Stomach (tissue), 9 donors: ENCODE data around the gene RSPH4A. TPM values are rescaled to one million over a fixed set of nuclear protein-coding genes. Genes with fewer than 3 reads are reported as not detected.

Experiments
- DNase-seq, 2 donors: peaks; one replicate each; pipeline versions ENCODE4 v3.0.0 to v3.0.0-alpha.2; 2013 to 2019
- H3K27ac ChIP-seq, 5 donors: fragments of 200-600 bp in 4 of 5; sonication (generic) in 4 of 5; one replicate each; pipeline ENCODE4 v1.5.1; 2013 to 2019; ENCODE audit warnings: mild to moderate bottlenecking in 1 of 5, moderate library complexity in 1 of 5
- H3K27me3 ChIP-seq, 3 donors: fragments of 200-600 bp; sonication (generic); one replicate each; pipeline ENCODE4 v1.5.1; 2017 to 2019; ENCODE audit warnings: mixed run types in 1 of 3
- H3K36me3 ChIP-seq, 4 donors: fragments of 200-600 bp; sonication (generic); 1 replicate in 3 of 4; 2 replicates in 1 of 4; pipeline ENCODE4 v1.5.1; 2016 to 2019
- H3K4me1 ChIP-seq, 4 donors: fragments of 200-600 bp; sonication (generic); one replicate each; pipeline ENCODE4 v1.5.1; 2016 to 2019
- H3K4me3 ChIP-seq, 4 donors: fragments of 200-600 bp; sonication (generic) in 3 of 4; one replicate each; pipeline ENCODE4 v1.5.1; 2016 to 2019; ENCODE audit warnings: mild to moderate bottlenecking in 1 of 4
- H3K9me3 ChIP-seq, 4 donors: fragments of 200-600 bp; sonication (generic); one replicate each; pipeline ENCODE4 v1.5.1; 2016 to 2019
- CTCF ChIP-seq, 7 experiments: fragments of 450-650 bp in 4 of 7; fragments of 200-600 bp in 3 of 7; sonication (generic) in 3 of 7; IDR thresholded peaks; one replicate each; pipeline ENCODE4 v1.5.1; 2016 to 2019; ENCODE audit warnings: antibody characterized with exemption in 7 of 7, control low read depth in 2 of 7, mild to moderate bottlenecking in 1 of 7
- EP300 ChIP-seq: sonication (generic); formaldehyde crosslinking; IDR thresholded peaks from one replicate; pipeline ENCODE4 v1.6.1; 2017; ENCODE audit warnings: antibody characterized with exemption
- POLR2A ChIP-seq, 4 donors: fragments of 450-650 bp; IDR thresholded peaks; one replicate each; pipeline ENCODE4 v1.6.1; 2016; ENCODE audit warnings: antibody characterized with exemption in 4 of 4, control low read depth in 2 of 4, mild to moderate bottlenecking in 1 of 4, moderate library complexity in 1 of 4
- POLR2AphosphoS5 ChIP-seq, 3 donors: sonication (generic); formaldehyde crosslinking; IDR thresholded peaks; one replicate each; pipeline ENCODE4 v1.6.1; 2016; ENCODE audit warnings: antibody characterized with exemption in 3 of 3
- WGBS, 5 donors: extraction: QIAGEN DNeasy Blood & Tissue Kit in 3 of 5; methylation state at CpG; one replicate each; pipeline versions ENCODE4 v1.1.5 to v1.1.7; 2013 to 2018; 5-methylcytosine and 5-hydroxymethylcytosine counted together
- intact Hi-C: fragments of 100-400 bp; cut with DNase I; formaldehyde crosslinking; loops from one replicate; pipeline ENCODE4 v1.15.1; 2023; ENCODE audit warnings: low total_unique reads
- polyA plus RNA-seq, 3 donors: library from polyadenylated mRNA; stranded (reverse); fragments of 200-250 nt; gene quantifications; one replicate each; pipeline ENCODE4 v1.2.3, GENCODE V29; 2013
- total RNA-seq, 5 donors: library from RNA; depleted of rRNA; stranded (reverse); fragments of >200 nt; gene quantifications; one replicate each; pipeline versions ENCODE4 v1.1.0 to v1.2.3, GENCODE V29; 2014 to 2016
- donor health status: healthy with polysubstance abuse.
- donor health status: Bipolar disorder and iron deficiency.
- donor health status: healthy.

Gene RSPH4A
- total and polyA plus RNA-seq, 8 donors: under 0.01 to 5.3 (median 0.25) TPM; not detected in 2

GRCh38 chr6:116571683-116572000 lies 44.6 kb upstream of the RSPH4A start:
- H3K36me3 ChIP-seq: peaks cover 0 to 20% (median 20%) of the 10 kb centered on the region in 4 donors
- H3K27me3 ChIP-seq: no peaks in the 10 kb centered on the region
- peak overlapping the region; percentile 73 to 81 (median 76) for H3K4me3 ChIP-seq
- intact Hi-C loops: no loop called here
- H3K9me3 ChIP-seq: no peaks in the 10 kb centered on the region
- H3K27ac ChIP-seq: peak overlapping the region; percentile 86 to 93 (median 92)
- 0% methylated on average over 11 to 12 of the region's 12 CpGs for WGBS, 5 donors
- no peak for DNase-seq
- H3K4me1 ChIP-seq: peaks cover 24 to 51% (median 28%) of the 10 kb centered on the region in 4 donors
- TF ChIP-seq CTCF (IDR thresholded peaks at IDR 0.05): no peak
- TF ChIP-seq POLR2A (IDR thresholded peaks at IDR 0.05): no peak
- no peak for TF ChIP-seq POLR2AphosphoS5 (IDR thresholded peaks at IDR 0.05)
- TF ChIP-seq EP300: no peak

- Histone ChIP-seq H3K4me1 (peaks cover 24 to 56% (median 28%) of the 10 kb centered on the region in 4 donors), H3K9me3 (no peaks in the 10 kb centered on the region), H3K27ac (peak overlapping the region in 4 of 5 donors; percentile 92 to 93 (median 92)), H3K27me3 (no peaks in the 10 kb centered on the region), H3K4me3 (peak overlapping the region; percentile 73 to 81 (median 76)), H3K36me3 (peaks cover 0 to 25% (median 24%) of the 10 kb centered on the region in 4 donors)
- DNase-seq: peak; percentile 34 to 69
- intact Hi-C loops: no loop called here
- TF ChIP-seq POLR2AphosphoS5 (IDR thresholded peaks at IDR 0.05): no peak
- no peak for TF ChIP-seq POLR2A (IDR thresholded peaks at IDR 0.05)
- TF ChIP-seq EP300: no peak
- TF ChIP-seq CTCF (IDR thresholded peaks at IDR 0.05): no peak
- WGBS, 5 donors: 1 to 3% (median 2%) methylated on average over 7 of the region's 7 CpGs
Measured at GRCh38 chr6:116572162-116572561, 44.1 kb upstream of the RSPH4A start.

GRCh38 chr6:116575227-116575626 lies 41.1 kb upstream of the RSPH4A start:
- H3K4me3 ChIP-seq: no peak overlapping the region
- DNase-seq: no peak
- no peaks in the 10 kb centered on the region for H3K9me3 ChIP-seq
- H3K27me3 ChIP-seq: no peaks in the 10 kb centered on the region
- H3K27ac ChIP-seq: no peak overlapping the region
- H3K4me1 ChIP-seq: peaks cover 17 to 67% (median 30%) of the 10 kb centered on the region in 4 donors
- intact Hi-C loops: no loop called here
- H3K36me3 ChIP-seq: peaks cover 0 to 38% (median 31%) of the 10 kb centered on the region in 4 donors
- TF ChIP-seq POLR2A (IDR thresholded peaks at IDR 0.05) (no peak), POLR2AphosphoS5 (IDR thresholded peaks at IDR 0.05) (no peak), CTCF (IDR thresholded peaks at IDR 0.05) (no peak), EP300 (no peak)
- 90 to 98% (median 94%) methylated on average over 2 of the region's 2 CpGs for WGBS, 5 donors

GRCh38 chr6:116577486-116577885 lies 38.8 kb upstream of the RSPH4A start:
- 81 to 89% (median 87%) methylated on average over 5 of the region's 5 CpGs for WGBS, 5 donors
- TF ChIP-seq POLR2A (IDR thresholded peaks at IDR 0.05) (no peak), POLR2AphosphoS5 (IDR thresholded peaks at IDR 0.05) (no peak), EP300 (no peak), CTCF (IDR thresholded peaks at IDR 0.05) (no peak)
- no peak overlapping the region for H3K27ac ChIP-seq
- H3K4me1 ChIP-seq: peaks cover 12 to 60% (median 22%) of the 10 kb centered on the region in 4 donors
- no peaks in the 10 kb centered on the region for H3K9me3 ChIP-seq
- peaks cover 0 to 55% (median 46%) of the 10 kb centered on the region in 4 donors for H3K36me3 ChIP-seq
- DNase-seq: no peak
- H3K4me3 ChIP-seq: no peak overlapping the region
- intact Hi-C loops: no loop called here
- H3K27me3 ChIP-seq: no peaks in the 10 kb centered on the region
